OCI-LY7 (cell line): ENCODE data around the gene TBC1D28.
A peak's percentile ranks its signal among the peaks of the same experiment; 100 is the strongest.
"Not testable (repeated sequence)": the region's sequence is repeated elsewhere in the genome, so short reads cannot be mapped to it uniquely, and the experiment has no call there.

Experiments
- CTCF ChIP-seq: fragments of 200-600 bp; sonication (generic); conservative IDR thresholded peaks from 2 replicates; pipeline ENCODE4 v1.5.1; 2014; ENCODE audit warnings: mild to moderate bottlenecking, antibody characterized with exemption, low read length, moderate library complexity, mixed read lengths
- EZH2phosphoT487 ChIP-seq: fragments of 200-600 bp; sonication (generic); IDR thresholded peaks from 2 replicates; pipeline ENCODE4 v1.6.1; 2018; ENCODE audit warnings: low read depth, borderline replicate concordance, mild to moderate bottlenecking, mixed run types, antibody characterized with exemption, low read length, moderate library complexity, mixed read lengths

GRCh38 chr17:18625509-18626104, 18.6 kb downstream of the TBC1D28 start:
- TF ChIP-seq CTCF: peak; percentile 95
- not testable (repeated sequence) for TF ChIP-seq EZH2phosphoT487
